H9 (cell line): ENCODE results near the gene PSMD5. TPM values are rescaled to one million over a fixed set of nuclear protein-coding genes. Genes with fewer than 3 reads are reported as not detected.

ENCODE experiments used
- DNase-seq: peaks from one replicate; pipeline ENCODE4 v3.0.0-alpha.2; 2017
- H2AFZ ChIP-seq: one replicate; pipeline ENCODE4 v1.6.1; 2013; ENCODE audit warnings: mild to moderate bottlenecking, low read length, control low read depth, moderate library complexity
- H2AK5ac ChIP-seq: 2 replicates; pipeline ENCODE4 v1.6.1; 2013; ENCODE audit warnings: low read length, control low read depth, mixed read lengths; ENCODE audit not compliant: insufficient read length
- H2BK120ac ChIP-seq: one replicate; pipeline ENCODE4 v1.6.1; 2013; ENCODE audit warnings: low read depth, mild to moderate bottlenecking, low read length, control low read depth, inconsistent platforms; ENCODE audit not compliant: poor library complexity, severe bottlenecking
- H2BK12ac ChIP-seq: 2 replicates; pipeline ENCODE4 v1.6.1; 2013; ENCODE audit warnings: low read length, control low read depth, mixed read lengths, low read depth; ENCODE audit not compliant: insufficient read length
- H2BK15ac ChIP-seq: 2 replicates; pipeline ENCODE4 v1.6.1; 2013; ENCODE audit warnings: low read depth, low read length, control low read depth
- H2BK20ac ChIP-seq: one replicate; pipeline ENCODE4 v1.6.1; 2013; ENCODE audit warnings: low read depth, mild to moderate bottlenecking, low read length, control low read depth, inconsistent platforms; ENCODE audit not compliant: poor library complexity, severe bottlenecking
- H2BK5ac ChIP-seq: 2 replicates; pipeline ENCODE4 v1.6.1; 2013; ENCODE audit warnings: low read length, control low read depth, mixed read lengths; ENCODE audit not compliant: insufficient read length
- H3K14ac ChIP-seq: 2 replicates; pipeline ENCODE4 v1.6.1; 2013; ENCODE audit warnings: low read length, control low read depth; ENCODE audit not compliant: insufficient read depth
- H3K18ac ChIP-seq: 2 replicates; pipeline ENCODE4 v1.6.1; 2013; ENCODE audit warnings: low read depth, mild to moderate bottlenecking, mixed read lengths, low read length, control low read depth; ENCODE audit not compliant: insufficient read length
- H3K23ac ChIP-seq: 2 replicates; pipeline ENCODE4 v1.6.1; 2013; ENCODE audit warnings: low read length, control low read depth, mixed read lengths, low read depth; ENCODE audit not compliant: insufficient read length
- H3K23me2 ChIP-seq: 2 replicates; pipeline ENCODE4 v1.6.1; 2013; ENCODE audit warnings: low read depth, mild to moderate bottlenecking, mixed read lengths, low read length, control low read depth; ENCODE audit not compliant: insufficient read length, poor library complexity, severe bottlenecking
- H3K27ac ChIP-seq: 2 replicates; pipeline ENCODE4 v1.5.1; 2013; ENCODE audit warnings: low read length, control low read depth, mixed read lengths, low read depth; ENCODE audit not compliant: insufficient read length
- H3K27me3 ChIP-seq: 2 replicates; pipeline ENCODE4 v1.6.1; 2013; ENCODE audit warnings: low read length, control low read depth, inconsistent platforms; ENCODE audit not compliant: insufficient read depth
- H3K4ac ChIP-seq: 2 replicates; pipeline ENCODE4 v1.6.1; 2013; ENCODE audit warnings: low read depth, mild to moderate bottlenecking, control low read depth, inconsistent platforms, low read length, moderate library complexity
- H3K4me1 ChIP-seq: 2 replicates; pipeline ENCODE4 v1.6.1; 2013; ENCODE audit warnings: low read length, control low read depth, inconsistent platforms; ENCODE audit not compliant: insufficient read depth
- H3K4me2 ChIP-seq: 2 replicates; pipeline ENCODE4 v1.6.1; 2013; ENCODE audit warnings: low read length, control low read depth, mixed read lengths; ENCODE audit not compliant: insufficient read length, insufficient read depth
- H3K56ac ChIP-seq: 2 replicates; pipeline ENCODE4 v1.6.1; 2013; ENCODE audit warnings: low read depth, mild to moderate bottlenecking, mixed read lengths, low read length, control low read depth; ENCODE audit not compliant: insufficient read length
- H3K79me1 ChIP-seq: 2 replicates; pipeline ENCODE4 v1.6.1; 2013; ENCODE audit warnings: low read depth, mild to moderate bottlenecking, moderate library complexity, low read length, control low read depth, inconsistent platforms; ENCODE audit not compliant: insufficient read depth, poor library complexity, severe bottlenecking
- H3K79me2 ChIP-seq: 2 replicates; pipeline ENCODE4 v1.6.1; 2013; ENCODE audit warnings: low read length, control low read depth, inconsistent platforms; ENCODE audit not compliant: insufficient read depth
- H3K9ac ChIP-seq: 2 replicates; pipeline ENCODE4 v1.6.1; 2013; ENCODE audit warnings: low read length, control low read depth, mixed read lengths; ENCODE audit not compliant: insufficient read length; ENCODE audit errors: extremely low read depth
- H3K9me3 ChIP-seq: one replicate; pipeline ENCODE4 v1.6.1; 2013; ENCODE audit warnings: low read depth, low read length, inconsistent platforms; ENCODE audit not compliant: control insufficient read depth
- H3T11ph ChIP-seq: one replicate; pipeline ENCODE4 v1.6.1; 2013; ENCODE audit warnings: mild to moderate bottlenecking, low read length, control low read depth, inconsistent platforms
- H4K20me1 ChIP-seq: one replicate; pipeline ENCODE4 v1.6.1; 2013; ENCODE audit not compliant: control insufficient read depth, insufficient read length, insufficient read depth
- H4K5ac ChIP-seq: 2 replicates; pipeline ENCODE4 v1.6.1; 2013; ENCODE audit warnings: low read depth, mild to moderate bottlenecking, mixed read lengths, low read length, control low read depth; ENCODE audit not compliant: insufficient read length
- H4K8ac ChIP-seq: replicated peaks from 2 replicates; pipeline ENCODE4 v1.6.1; 2013; ENCODE audit warnings: low read length, control low read depth, mixed read lengths, low read depth; ENCODE audit not compliant: insufficient read length
- H4K91ac ChIP-seq: 2 replicates; pipeline ENCODE4 v1.6.1; 2013; ENCODE audit warnings: low read depth, mild to moderate bottlenecking, moderate library complexity, mixed read lengths, low read length, control low read depth; ENCODE audit not compliant: insufficient read length
- H3K27ac Mint-ChIP-seq, 3 experiments: 2 replicates in 2 of 3; 3 replicates in 1 of 3; pipeline ENCODE4 v1.8.0; 2020 to 2021; ENCODE audit warnings: mixed read lengths in 3 of 3, mild to moderate bottlenecking in 1 of 3, moderate library complexity in 1 of 3
- H3K27me3 Mint-ChIP-seq: 2 replicates; pipeline ENCODE4 v1.8.0; 2021; ENCODE audit warnings: low read depth, mild to moderate bottlenecking, moderate library complexity, mixed read lengths
- H3K36me3 Mint-ChIP-seq, 3 experiments: 2 replicates in 2 of 3; 3 replicates in 1 of 3; pipeline ENCODE4 v1.8.0; 2020 to 2021; ENCODE audit warnings: low read depth in 3 of 3, mixed read lengths in 3 of 3; ENCODE audit not compliant: insufficient read depth in 1 of 3
- H3K4me1 Mint-ChIP-seq, 2 experiments: 2 replicates each; pipeline ENCODE4 v1.8.0; 2020; ENCODE audit warnings: mixed read lengths in 2 of 2
- H3K4me3 Mint-ChIP-seq, 2 experiments: 2 replicates in 1 of 2; 3 replicates in 1 of 2; pipeline ENCODE4 v1.8.0; 2020 to 2021; ENCODE audit warnings: mild to moderate bottlenecking in 2 of 2, mixed read lengths in 2 of 2, moderate library complexity in 1 of 2
- H3K9me3 Mint-ChIP-seq, 2 experiments: 2 replicates in 1 of 2; 3 replicates in 1 of 2; pipeline ENCODE4 v1.8.0; 2020; ENCODE audit warnings: mild to moderate bottlenecking in 2 of 2, mixed read lengths in 2 of 2, moderate library complexity in 1 of 2
- CTCF ChIP-seq: fragments of 200-600 bp; sonication (generic); conservative IDR thresholded peaks from 3 replicates; pipeline ENCODE4 v1.8.0; 2021; ENCODE audit warnings: antibody characterized with exemption, mild to moderate bottlenecking
- WGBS: extraction: QIAGEN DNeasy Blood & Tissue Kit; methylation state at CpG from one replicate; pipeline ENCODE4 v1.1.7; 2013; ENCODE audit warnings: missing lambda C conversion rate, low lambda C conversion rate, mixed read lengths; ENCODE audit not compliant: insufficient read length; ENCODE audit errors: extremely low coverage; 5-methylcytosine and 5-hydroxymethylcytosine counted together
- total RNA-seq: library from RNA; stranded (reverse); gene quantifications from 2 replicates; pipeline ENCODE4 v1.2.1, GENCODE V29; 2021

Gene PSMD5
- total RNA-seq, 1 experiment from 2014 or later, result 64.9 TPM

- peaks cover 0 to 60% (median 13%) of the 10 kb centered on the region in 3 experiments; a peak in 4 of 7 replicates for H3K36me3 Mint-ChIP-seq
- Histone ChIP-seq H3K27me3 (no peaks in the 10 kb centered on the region), H3T11ph (no peak overlapping the region), H3K56ac (no peak overlapping the region), H4K8ac (no peak overlapping the region), H3K27ac (no peak overlapping the region), H3K4ac (no peak overlapping the region), H3K18ac (no peak overlapping the region), H4K5ac (no peak overlapping the region), H2AFZ (no peak overlapping the region), H3K4me2 (no peak overlapping the region), H4K20me1 (no peaks in the 10 kb centered on the region), H2BK20ac (no peak overlapping the region), H4K91ac (no peak overlapping the region), H3K23me2 (no peaks in the 10 kb centered on the region), H3K79me1 (no peaks in the 10 kb centered on the region), H2BK15ac (no peak overlapping the region), H3K4me1 (no peaks in the 10 kb centered on the region), H3K79me2 (no peaks in the 10 kb centered on the region), H2BK5ac (no peak overlapping the region), H2BK12ac (no peak overlapping the region), H3K23ac (no peak overlapping the region), H3K14ac (no peak overlapping the region), H3K9me3 (no peaks in the 10 kb centered on the region), H2BK120ac (no peak overlapping the region), H2AK5ac (no peak overlapping the region), H3K9ac (no peak overlapping the region)
- no peak overlapping the region for H3K27ac Mint-ChIP-seq
- WGBS, result no CpG with 5 or more reads among the region's 5 CpGs
- no peaks in the 10 kb centered on the region for H3K9me3 Mint-ChIP-seq
- H3K27me3 Mint-ChIP-seq, result no peaks in the 10 kb centered on the region
- H3K4me3 Mint-ChIP-seq, result no peak overlapping the region
- H3K4me1 Mint-ChIP-seq, result peaks cover 11 to 24% of the 10 kb centered on the region in 2 experiments; a peak in 3 of 4 replicates
- TF ChIP-seq CTCF, result no peak
- DNase-seq, result no peak
Measured at GRCh38 chr9:120865176-120865575, 22.5 kb upstream of the PSMD5 start.
